HG02642 (cell line): ENCODE measurements around the gene SLC35A2.

Experiments used
- ATAC-seq: cut with Tn5 transposase; IDR thresholded peaks from one replicate; pipeline ENCODE4 v1.9.1; 2021; ENCODE audit warnings: mild to moderate bottlenecking; ENCODE audit not compliant: unreplicated experiment, poor library complexity

SLC35A2 gene

GRCh38 chrX:48927736-48928382 is 16.4 kb upstream of the SLC35A2 start:
- no peak for ATAC-seq

GRCh38 chrX:48927123-48927522 is 15.7 kb upstream of the SLC35A2 start:
- ATAC-seq: no peak

DNA sequence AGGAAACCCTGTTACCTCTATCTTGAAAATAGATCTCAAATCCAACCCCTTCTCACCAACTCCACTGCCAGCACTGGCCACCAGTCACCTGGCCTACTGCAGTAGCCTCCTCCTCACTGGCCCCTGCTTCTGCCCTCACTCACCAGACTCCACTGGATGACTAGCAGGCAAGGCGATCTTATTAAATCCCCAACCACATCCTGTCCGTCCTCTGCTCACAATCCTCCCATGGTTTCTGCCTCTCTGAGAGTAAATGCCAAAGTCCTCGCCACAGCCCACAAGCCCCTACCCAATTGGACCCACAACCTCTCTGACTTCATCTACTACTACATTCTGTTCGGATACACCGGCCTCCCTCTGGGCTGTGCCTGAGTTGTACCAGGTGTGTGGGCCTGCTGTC is 12.8 kb upstream of the SLC35A2 start:
- no peak for ATAC-seq

DNA sequence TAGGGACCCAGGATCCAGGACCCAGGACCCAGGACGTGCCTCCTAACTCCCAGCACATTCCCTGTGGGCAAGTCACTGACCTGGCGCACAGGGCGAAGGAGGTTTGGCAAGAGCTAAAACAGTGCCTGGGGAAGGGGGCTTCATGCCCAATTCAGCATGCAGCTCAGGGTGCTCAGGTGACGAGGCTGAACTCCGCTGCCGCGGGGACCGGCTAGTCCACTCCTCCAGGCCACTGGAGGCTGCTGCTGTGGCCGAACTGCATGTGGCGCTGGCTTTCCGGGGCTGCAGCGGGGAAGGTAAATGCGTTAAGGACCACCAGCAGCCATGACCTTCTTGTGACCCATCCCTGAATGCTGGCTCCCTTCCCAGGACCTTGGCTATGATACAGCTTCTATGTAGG is 12.3 kb upstream of the SLC35A2 start:
- no peak for ATAC-seq

DNA sequence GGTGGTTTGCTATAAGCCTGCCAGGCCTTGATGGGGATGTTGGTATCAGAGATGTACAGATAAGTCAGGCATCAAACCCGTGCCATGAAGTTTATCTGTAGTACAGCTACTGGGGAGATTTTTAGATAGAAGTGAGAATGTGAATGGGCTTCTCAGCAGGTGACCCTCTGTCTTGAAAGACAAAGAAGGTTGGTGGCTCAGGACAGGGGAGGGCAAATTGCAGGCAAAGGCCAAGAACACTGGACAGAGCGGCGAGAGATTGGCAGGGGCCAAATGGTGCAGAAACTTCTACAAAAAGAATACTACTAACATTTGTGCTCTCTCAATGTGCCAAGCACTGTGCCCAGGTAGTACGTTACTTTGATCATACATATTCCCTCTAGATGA is 9.3 kb upstream of the SLC35A2 start:
- no peak for ATAC-seq

- ATAC-seq: no peak
Observed at GRCh38 chrX:48919947-48920717, 8.7 kb upstream of the SLC35A2 start.

GRCh38 chrX:48919360-48919841 is 8.0 kb upstream of the SLC35A2 start:
- peak; percentile 3 for ATAC-seq

- ATAC-seq: peak; percentile 79
Observed at GRCh38 chrX:48918643-48919340, 7.3 kb upstream of the SLC35A2 start, which contains the start of gene PIM2. Gene PIM2 (minus strand): TSS chrX:48919024. CDS start chrX:48918834, 190 bp downstream.

DNA sequence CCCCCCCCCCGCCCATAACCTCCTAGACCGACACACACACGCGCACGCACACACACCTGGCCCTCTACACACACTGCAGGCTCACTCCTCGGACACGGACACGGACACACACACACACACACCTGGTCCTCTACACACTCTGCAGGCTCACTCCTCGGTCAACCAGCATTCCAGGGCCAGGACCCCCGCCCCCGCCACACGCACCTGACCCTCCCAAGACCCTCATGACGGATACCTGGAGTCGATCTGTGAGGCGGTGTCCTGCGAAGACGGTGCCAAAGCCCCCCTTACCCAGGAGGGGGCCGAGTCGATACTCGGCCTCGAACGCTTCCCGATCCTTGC is 6.8 kb upstream of the SLC35A2 start:
- ATAC-seq: peak; percentile 4

DNA sequence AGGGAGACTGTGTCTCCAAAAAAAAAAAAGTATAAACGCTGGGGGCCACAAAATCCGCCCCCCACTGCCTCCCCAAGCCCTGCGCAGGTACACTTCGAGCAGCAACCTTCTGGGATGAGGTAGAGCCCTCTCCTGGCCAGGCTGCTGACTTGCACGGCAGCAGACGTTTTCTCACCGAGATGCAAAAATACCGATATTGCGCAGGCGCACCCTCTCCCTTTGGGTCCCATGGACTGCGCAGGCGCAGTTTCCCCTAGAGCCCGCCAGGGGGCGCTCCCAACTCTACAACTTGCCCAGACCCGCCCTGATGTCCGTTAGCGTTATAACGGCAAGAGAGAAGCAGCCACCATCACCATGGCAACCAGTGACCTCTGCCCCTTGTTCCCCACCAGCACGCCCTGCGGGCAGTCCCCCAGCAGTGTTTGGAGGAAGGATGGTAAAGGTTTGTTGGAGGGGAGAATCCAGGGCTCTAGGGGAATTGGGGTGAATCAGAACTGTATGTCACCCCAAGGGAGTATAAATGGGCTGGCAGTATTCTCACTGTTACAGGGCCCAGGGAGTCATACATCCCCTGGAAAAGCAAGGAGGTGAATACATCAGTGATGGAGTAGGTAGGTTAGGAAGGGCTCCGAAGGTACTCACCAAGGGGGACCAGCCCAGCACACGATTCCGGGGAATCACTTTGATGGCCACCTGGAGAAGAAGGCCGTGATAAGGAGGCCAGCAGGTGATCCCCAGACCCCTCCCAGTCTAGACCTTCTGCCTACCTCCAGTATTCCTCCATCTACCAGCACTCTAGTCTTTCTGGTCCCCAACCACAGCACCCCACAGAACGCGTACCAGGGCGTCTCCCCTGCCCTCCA is 5.9 kb upstream of the SLC35A2 start:
- no peak for ATAC-seq

GRCh38 chrX:48914593-48915493 is 3.4 kb upstream of the SLC35A2 start:
- ATAC-seq: no peak

DNA sequence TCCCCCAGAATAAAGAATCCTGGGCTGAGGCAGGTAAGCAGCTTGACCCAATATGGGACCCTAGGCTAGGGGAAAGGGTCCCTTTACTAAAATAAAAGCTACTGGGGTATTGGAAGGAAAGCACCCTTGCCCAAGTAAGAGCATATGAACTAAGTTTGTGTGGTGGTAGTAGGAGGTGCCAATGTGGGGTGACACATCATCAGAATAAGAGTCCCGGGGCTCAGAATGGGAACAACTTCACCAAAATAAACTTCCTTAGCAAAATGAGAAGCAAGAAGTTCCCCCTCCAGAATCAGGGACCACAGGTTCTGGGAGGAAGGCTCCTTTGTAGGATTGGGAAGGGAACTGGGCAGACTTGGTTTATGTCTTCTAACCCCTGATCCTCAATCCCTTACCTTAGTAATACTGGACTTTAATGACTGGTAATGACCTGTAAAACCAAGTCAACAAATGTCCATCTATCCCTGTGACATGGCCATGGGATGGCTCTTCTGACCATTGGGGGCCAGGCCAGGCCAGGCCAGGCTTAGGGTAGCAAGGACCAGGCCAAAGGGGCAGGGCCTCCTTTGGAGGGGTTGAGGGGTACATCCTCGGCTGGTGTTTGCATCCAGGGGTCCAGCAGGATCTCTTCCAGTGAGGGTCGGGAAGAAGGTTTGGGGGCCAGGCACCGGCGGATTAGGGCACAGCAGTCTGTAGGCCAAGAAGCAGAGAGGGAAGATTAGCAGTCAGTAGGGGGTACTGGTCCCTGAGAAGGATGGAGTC is 2.3 kb upstream of the SLC35A2 start:
- no peak for ATAC-seq

DNA sequence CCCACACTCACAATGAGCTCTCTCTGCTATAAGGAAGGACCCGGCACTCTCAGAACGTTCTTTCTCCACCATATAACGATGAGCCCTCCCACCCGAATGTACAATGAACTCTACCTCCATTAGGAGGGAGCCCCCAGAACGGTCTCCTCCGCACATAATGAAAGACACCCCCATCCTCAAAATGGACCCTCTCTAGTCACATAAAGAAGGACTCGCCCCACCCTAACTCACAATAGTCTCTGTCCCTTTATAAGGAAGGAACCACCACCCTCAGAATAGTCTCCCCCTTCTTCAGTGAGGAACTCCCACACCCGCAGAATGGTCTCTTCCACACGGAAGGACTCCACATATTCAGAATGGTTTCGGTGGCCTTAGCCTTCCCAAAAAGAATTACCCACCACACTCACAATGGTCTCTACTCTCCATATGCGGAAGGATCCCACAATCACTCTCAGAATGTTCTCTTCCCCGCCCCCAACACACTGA is 477 bp downstream of the SLC35A2 start:
- ATAC-seq: no peak

- no peak for ATAC-seq
Observed at GRCh38 chrX:48909703-48910294, 1.6 kb downstream of the SLC35A2 start.

- no peak for ATAC-seq
Observed at GRCh38 chrX:48908600-48908999, 2.8 kb downstream of the SLC35A2 start.

GRCh38 chrX:48905090-48905790 is 6.2 kb downstream of the SLC35A2 start:
- ATAC-seq: no peak

DNA sequence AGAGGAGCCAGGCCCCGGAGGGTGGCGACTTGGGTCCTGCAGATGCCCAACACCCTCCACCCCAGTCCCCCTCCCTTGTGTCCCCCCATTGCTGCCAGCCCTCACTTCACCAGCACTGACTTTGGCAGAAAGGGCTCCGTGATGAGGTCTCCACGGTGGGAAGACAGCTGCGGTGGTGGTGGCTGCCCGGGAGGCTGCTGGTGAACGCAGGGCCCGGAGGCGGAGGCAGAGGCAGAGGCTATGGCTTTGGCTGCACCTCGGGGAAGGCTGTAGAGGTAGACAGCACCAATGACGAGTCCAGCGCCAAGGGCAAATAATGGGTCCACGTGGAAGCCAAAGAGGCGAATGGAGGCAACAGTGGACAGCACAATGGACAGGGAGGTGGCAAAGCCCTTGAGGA is 6.8 kb downstream of the SLC35A2 start:
- ATAC-seq: no peak

DNA sequence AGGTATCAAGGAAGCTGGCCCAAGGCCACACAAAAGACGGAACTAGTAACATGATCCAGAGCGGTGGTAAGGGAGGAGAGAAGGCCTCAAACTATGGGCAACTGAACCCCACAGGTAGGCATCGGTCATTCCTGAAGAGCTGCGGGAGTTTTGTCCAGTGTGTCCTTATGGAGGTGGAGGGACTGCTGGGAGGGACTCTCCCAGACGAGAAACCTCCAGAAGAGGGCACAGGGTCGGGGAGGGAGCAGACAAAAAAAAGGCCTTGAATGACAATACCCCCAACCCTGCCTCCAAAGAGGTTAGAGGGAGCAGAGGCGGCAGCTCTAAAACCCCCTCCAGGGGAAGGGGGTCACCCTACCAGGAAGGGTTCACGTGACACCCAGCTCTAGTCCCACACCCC is 7.3 kb downstream of the SLC35A2 start:
- no peak for ATAC-seq
